Measurements from ENCODE around the gene MRS2.

The MRS2 gene

DNA sequence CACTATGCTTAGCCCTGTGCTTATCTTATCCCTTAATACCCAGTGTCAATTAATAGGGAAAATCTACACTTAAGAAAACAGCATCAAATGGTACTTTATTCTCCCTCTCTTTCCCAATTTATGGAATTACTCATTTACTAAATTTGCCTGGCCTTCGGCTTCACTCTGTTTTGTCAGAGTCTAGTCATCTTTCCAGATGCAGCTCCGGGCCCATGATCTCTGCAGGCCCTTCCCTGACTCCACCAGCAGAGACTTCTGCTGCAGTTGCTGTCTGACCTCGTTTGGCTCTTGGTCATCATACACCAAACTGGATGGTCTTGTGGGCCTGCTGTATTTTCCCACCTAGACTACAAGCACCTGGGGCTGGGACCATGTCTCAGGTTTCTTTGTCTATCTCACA is 27.4 kb downstream of the MRS2 start:
- peak; percentile 32 for DNase-seq (ENCODE audit: low read depth)

DNA sequence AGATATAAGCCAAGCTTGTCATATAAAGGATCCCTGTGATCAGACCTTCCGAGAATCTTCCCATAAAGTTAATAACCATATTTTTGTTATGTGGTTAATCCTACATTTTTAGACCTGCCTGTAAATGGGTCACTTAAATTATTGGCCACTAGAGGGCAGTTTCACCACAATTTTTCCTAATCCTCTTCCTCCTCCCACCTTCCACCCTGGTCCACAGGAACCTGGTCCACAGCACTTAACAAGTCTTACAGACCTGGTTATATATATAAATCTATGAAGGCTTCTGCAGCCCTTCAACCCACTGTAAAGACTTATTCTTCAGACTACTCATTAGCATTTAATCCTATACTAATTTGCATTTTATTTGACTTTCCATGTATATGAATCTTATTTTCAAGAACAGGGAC is 28.3 kb downstream of the MRS2 start:
- peak; percentile 64 for DNase-seq (ENCODE audit: low read depth)

DNA sequence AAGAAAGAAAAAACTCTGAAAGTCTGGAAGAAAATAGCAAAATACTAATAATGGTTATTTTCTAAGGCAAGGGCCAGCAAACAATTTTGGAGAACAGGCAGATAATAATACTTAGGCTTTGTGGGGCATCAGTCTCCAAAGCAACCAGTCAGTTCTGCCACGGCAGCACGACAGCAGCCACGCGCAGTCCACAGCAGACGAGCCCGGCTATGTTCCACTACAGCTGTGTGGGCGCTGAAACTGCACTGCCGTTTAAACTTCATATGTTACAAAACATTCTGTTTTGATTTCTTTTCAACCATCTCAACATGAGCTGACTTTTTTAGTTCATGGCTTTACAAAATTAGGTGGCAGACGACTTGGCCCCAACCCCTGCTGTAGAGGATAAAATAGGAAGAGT is 29.9 kb downstream of the MRS2 start:
- DNase-seq (ENCODE audit: low read depth), result no peak

DNA sequence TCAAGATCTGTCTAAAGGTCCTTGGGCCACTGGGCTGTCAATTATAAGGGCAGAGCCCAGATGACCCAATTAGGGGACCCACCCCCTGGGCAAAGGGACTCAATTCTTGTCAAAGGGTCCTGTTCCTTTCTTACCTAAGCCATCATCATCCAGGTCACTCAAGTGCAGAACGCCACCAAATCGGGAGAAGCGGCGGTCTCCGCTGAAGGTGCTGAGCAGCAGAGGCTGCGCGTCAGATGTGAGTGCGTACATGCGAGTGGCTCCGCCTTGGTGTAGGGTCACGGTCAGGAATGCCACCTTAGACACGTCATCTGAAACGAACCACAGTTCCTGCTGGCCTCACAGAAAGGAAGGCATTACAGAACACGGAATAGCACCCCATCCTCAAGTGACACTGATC is 34.2 kb downstream of the MRS2 start:
- no peak for DNase-seq (ENCODE audit: low read depth)

DNA sequence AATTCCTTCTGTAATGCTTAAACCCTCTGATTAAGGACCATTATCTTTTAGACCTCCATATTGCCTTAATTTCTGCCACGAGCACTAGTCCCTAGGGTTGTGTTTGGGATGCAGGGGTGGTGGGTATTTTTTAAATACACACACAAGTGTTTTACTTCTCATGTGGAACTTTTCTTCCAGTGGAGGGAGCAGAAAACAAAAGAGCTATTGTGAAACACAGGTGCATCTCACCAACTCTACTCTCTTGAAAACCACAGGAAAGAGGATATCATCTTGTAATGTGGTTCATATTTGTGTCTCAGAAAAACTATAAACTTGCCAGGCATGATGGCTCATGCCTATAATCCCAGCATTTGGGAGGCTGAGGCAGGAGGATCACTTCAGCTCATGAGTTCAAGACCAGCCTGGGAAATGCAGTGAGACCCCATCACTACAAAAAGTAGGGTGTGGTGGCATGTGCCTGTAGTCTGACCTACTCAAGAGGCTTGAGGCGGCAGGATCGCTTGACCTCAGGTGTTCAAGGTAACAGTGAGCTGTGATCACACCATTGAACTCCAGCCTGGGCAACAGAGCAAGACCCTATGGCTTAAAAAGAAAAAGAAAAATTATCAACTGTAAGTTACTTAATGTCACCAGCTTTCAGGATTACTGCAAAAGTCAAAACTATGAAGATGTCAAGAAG is 37.3 kb downstream of the MRS2 start:
- no peak for DNase-seq (ENCODE audit: low read depth)

DNA sequence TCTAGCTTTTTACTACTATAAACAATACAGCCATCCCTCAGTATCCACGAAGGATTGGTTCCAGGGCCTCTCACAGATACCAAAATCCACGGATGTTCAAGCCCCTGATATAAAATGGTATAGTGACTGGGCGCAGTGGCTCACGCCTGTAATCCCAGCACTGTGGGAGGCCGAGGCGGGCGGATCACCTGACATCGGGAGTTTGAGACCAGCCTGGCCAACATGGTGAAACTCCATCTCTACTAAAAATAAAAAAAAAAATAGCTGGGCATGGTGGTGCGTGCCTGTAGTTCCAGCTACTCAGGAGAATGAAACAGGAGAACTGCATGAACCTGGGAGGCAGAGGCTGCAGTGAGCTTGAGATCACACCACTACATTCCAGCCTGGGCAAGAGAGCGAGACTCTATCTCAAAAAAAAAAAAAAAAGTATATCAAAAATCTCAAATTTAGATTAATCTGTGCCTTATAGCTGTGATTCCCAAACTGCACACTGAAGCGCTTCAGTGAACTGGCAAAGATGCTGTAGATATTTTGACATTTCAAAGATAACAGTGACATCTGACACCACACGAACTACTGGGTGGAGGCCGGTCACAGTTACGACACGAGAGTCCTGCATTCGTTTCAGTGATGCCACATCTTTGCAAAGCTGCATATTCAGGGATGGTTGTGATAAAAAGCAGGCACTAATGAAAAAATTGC is 38.3 kb downstream of the MRS2 start:
- DNase-seq (ENCODE audit: low read depth), result no peak

DNA sequence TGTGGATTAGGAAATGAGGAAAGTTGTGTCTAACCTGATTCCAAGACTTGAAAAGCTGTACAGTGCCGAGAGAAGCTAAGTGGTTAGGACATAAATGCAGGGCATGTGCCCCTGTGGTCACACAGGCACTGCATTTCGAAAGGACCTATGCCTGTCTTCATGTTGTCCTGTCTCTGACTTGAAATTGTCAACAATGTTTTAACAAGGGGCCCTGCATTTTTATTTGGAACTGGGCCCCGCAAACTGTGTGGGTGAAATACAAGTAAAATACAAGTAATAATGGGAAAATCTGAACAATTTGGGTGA is 38.8 kb downstream of the MRS2 start:
- DNase-seq (ENCODE audit: low read depth), result no peak

DNA sequence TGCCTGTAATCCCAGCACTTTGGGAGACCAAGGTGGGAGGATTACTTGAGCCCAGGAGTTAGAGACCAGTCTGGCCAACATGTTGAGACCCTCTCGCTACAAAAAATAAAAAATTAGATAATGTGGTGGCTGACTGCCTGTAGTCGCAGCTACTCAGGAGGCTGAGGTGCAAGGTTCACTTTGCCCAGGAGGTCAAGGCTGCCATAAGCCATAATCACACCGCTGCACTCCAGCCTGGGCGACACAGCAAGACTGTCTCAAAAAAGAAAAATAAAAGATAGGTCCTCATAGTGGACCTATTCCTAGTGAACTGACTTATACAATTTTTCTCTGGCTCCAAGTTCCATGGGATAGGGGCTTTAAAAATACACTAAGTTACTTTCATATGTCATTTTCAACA is 41.9 kb downstream of the MRS2 start:
- DNase-seq (ENCODE audit: low read depth), result no peak

DNA sequence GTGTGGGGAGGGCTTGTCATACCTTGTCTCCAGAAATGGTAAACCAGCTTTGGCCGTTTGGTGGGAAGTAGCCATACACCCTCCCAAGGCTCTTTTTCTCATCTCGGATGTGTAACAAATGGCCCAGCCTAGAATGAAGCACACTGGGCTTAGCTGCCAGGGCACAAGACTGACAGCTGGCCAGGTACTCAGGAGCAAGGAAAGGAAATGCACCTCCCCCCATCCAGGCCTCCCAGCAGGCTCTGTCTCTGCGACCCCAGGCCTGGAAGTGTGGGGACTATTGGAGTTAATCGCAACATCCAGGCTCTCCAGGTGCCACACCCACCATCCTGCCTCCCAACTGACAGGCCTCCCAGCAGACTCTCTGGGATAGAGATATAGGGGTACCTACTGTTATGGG is 43.0 kb downstream of the MRS2 start:
- DNase-seq (ENCODE audit: low read depth), result no peak

DNA sequence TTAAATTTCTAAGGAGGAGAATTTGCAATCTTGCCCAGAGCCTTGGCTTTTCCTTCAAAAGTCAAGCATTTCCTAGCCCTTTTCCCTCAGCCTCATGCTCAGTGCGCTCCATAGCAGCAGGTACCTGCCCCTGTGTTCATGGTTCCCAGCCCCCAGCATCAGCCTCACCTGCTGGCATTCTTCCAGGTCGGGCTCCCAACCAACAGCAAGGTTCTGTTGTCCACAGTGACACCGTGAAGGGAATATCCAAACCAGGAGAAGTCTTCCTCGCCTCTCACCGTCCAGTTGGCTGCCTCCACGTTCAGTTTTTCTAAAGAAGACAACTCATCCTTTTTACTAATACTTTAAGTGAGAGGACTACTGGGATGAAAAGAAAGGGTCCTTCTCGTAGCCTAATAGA is 43.9 kb downstream of the MRS2 start:
- no peak for DNase-seq (ENCODE audit: low read depth)

DNA sequence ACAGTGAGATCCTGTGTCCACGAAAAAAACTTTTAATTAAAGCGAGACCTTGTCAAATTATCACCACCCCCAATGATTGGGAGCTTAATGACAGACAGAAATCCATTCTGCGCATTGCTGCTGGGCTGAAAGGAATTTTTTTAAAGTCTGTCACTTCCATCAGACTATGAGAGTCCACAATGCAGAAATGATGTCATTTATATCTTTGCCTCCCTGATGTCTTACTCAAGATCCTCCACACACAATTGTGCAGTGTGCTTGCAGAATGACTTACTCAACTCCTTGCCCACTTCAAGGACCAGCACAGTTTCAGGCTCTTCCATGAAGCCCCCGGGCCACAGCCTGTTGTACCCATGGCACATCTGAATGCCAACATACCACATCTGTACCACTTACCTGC is 45.7 kb downstream of the MRS2 start:
- DNase-seq (ENCODE audit: low read depth), result no peak

DNA sequence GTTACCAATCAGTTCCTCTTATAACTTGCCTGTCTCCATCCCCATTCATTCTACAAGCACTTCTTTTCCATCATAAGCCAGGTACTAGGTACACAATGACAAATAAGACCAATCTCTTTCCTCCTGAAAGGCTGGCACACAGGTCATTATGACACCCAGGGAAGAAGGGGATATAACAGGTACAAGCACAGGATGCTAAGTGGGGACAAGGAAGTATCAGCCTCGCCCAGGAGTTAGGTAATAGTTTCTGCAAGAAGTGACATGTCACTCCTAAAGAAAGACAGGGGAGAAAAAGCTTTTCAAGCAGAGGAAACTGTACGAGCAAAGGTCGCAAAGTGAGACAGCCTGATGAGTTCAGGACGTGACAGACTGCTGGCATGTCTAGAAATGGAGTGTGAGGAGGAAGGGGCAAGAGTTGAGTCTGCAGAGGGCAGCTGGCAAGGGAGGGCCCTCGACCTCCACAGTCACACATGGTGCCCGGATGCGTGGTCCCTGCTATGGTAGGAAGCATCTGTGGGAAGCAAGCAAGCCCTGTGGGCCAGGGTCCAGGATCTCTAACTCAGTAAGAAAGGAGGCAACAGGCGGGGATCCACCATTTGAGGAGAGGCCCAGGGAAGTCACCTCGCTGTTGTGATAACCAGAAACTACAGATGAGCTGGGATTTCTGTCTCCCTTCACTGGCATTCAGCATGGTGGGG is 46.2 kb downstream of the MRS2 start:
- DNase-seq (ENCODE audit: low read depth), result no peak

DNA sequence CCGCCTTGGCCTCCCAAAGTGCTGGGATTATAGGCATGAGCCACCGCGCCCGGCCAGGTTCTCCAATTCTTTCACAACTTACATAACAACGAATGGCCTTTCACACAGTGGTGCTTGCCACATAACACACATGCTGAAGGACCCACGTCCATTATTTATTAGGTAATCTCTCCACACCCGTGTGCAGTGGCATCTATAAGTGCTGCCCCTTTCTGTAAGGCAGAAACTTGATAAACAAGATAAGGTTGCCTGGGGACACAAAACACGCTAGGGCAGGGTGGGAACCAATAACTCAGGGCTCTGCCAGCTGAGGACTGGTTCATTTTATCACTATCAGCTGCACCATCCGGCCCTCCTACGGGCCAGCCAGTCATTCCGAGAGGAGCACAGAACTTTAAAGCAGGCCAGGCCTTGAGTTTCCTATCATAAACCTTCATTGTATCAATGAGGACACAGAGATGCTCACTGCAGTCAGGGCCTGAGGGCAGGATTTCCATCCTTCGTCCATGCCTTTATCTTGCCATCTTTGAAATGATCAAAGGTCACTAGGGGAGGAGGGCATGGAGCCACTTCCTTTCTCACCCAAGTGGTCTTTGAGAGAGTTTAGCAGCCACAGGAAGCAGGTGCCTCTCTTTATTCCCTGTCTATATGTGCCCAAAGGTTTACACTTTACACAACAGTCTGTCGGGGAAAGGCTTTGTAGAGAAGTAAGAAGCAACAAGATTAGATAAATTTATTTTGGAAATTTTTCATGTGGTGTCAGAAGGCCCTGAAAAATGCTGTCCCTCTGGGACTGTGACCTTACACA is 49.0 kb downstream of the MRS2 start:
- DNase-seq (ENCODE audit: low read depth), result no peak

DNA sequence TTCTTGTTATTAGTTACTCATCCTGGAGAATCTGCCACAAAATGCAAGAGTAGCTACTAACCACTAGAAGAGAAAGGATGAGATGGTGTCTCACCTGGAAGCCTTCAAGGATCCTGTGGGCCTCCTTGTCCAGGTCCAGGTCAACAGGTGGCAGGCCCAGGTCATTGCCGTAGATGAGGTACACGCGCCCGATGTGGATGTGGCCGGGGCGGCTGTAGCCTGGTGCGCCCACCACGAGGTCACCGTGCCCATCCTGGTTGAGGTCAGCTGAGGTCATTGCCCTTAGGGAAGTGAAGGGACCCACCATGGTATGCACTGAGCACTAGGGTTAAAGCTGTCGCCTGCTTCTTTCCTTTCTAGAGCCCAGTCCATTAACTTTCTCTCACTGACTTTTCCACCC is 51.2 kb downstream of the MRS2 start:
- no peak for DNase-seq (ENCODE audit: low read depth)

DNA sequence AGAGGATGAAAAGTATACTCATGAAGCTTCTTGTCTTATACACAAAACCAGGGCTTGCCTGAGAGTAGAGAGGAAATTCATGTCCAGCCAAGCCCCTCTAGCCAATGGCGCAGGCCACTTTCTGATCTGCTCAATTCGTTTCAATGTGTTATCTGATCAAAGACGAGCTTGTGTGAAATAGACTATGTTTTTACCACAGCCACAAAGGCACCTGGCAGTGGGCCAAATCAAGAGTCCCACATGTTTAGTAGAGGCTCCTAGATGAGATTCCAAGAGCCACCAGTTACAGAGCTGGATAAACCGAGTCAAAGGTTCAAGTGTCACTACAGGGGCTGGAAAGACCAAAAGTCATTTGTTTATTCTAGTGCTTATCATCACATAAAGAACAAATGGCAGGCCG is 51.7 kb downstream of the MRS2 start:
- DNase-seq (ENCODE audit: low read depth), result no peak

DNA sequence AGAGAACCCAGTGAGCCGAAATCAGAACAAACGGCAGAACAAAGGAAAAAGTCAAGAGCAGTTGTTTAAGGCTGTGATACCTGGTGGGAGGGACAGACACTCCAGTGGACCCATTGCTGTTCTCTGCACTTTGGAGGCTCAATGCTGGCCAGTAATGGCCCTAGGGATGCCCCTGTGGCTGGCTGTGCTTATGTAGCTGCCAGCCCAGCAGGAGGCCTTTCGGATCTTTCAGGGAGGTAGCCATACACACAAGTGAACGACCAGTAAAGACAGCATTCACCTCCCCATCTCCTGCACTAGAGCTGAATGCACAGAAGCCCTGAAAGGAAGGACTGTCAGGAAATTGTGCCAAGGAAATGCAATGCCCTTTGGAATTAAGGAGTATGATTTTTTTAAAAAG is 52.3 kb downstream of the MRS2 start:
- no peak for DNase-seq (ENCODE audit: low read depth)

DNA sequence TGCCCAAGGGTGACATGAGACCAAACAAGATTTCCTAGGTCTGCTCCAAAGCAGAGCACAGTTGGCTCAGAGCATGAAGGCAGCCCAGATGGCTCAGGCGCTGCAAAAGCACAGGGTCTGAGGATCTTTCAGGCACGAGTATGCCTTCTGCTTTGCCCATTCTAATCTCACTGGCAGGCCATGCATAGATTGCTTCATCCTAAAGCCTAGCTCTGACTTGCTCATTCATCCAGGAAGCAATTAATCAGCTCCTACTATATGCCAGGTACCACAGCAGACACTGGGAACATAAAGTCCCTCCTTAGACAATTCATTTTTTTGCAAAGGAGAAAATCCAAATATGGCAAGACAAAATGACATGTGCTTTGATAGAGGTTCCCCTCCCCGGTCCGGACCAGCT is 55.4 kb downstream of the MRS2 start:
- no peak for DNase-seq (ENCODE audit: low read depth)

DNA sequence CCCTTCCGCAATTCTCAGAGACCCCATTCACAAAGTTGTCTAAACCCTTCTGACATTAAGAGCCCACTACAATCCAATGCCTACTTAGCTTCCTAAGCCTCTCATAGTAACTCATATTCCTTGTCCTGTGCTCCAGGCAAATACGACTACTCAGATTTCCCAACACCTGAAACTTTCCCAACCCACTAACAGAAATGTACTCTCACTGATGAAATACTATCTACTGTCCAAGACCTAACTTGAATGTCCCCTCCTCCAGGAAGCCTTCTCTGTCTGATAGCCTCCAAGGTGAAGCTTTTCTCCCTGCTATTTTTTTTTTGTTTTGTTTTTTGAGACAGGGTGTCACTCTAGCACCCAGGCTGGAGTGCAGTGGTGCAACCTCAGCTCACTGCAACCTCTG is 56.2 kb downstream of the MRS2 start:
- DNase-seq (ENCODE audit: low read depth), result no peak

DNA sequence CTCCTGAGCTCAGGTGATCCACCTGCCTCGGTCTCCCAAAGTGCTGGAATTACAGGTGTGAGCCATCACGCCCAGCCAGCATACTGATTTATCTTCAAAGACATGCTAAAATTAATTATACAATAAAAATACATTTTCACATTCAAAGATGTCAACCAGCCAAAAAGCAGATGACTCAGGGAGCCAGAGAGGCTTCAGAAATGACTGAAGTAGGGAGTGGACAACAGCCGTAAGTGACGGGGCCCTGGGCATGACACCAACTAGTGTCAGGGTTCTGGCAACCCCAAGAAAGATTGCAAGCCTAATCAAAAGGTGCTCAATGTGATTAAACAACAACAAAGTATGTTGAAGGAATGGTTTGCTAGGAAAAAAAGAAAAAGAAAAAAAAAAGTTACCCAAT is 58.2 kb downstream of the MRS2 start:
- no peak for DNase-seq (ENCODE audit: low read depth)

DNA sequence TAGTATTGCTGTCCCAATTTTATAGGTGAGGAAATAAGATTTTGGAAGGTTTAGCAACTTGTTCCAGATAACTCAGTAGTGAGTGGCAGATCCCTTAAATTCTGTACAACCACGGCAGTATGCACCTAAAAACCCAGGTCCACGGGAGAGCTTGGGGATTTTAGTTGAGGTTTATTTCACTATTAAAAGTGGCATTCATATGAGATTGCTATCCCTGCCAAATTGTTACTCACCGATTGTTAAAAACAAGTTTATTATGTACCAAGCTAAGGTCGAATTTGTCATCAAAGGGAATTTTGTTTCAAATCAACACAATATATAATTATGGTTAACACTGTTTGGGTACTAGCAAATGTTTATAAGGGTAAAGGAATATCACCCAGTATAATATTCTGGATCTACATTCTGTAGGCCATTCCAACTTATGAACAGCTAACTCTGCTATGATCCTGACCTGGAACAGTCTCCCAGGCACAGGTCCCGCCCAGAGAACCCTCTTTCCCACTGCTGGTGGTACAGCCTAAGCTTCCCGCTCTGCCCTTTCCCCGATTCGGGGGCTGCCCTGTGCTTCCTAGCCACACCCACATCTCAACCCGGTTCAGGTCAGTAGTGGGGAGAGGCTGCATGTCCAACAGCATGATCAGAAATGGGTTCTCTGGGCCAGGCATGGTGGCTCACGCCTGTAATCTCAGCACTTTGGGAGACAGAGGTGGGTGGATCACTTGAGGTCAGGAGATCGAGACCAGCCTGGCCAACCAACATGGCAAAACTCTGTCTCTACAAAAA is 61.7 kb downstream of the MRS2 start:
- no peak for DNase-seq (ENCODE audit: low read depth)

DNA sequence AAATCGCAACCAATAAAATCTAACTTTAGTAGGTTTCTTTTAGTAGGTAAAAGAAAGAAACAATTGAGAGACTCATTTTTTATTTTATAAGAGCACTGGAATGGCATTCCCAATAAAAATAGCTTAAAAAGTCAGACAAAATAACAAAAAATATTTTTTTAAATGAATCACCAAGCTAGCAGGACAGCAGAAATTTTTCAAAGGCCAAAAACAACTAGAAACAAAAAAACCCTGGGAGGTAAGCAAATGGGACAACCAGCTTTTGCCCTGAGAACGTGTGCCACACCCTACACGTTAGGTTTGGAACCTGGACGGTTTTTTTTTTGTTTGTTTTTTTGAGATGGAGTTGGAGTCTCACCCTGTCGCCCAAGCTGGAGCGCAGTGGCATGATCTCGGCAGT is 67.1 kb downstream of the MRS2 start:
- no peak for DNase-seq (ENCODE audit: low read depth)

DNA sequence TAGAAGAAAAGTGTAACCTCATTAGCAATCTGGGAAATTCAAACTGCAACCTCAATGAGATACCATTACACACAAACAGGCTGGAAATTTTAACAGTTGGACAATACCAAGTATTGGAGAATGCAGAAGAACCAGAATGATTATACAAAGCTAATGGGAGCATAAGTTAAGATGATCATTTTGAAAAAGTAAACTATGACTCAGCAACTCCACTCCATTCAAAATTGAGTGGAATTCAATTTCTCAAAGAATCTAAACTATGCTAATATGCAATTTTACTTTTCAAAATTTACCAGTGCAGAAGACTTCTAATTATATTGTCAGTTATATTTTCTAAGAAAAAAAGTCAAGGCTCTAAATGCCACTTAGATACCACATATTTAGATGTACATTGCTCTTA is 69.4 kb downstream of the MRS2 start:
- DNase-seq (ENCODE audit: low read depth), result peak; percentile 6
